NCI-H524 (cell line): Measurements from ENCODE around the gene MGST1.

Experiments
- DNase-seq, 2 experiments: peaks; one replicate each; lab custom pipeline; 2025; lab: John Stamatoyannopoulos, UW

MGST1 gene, protein sequence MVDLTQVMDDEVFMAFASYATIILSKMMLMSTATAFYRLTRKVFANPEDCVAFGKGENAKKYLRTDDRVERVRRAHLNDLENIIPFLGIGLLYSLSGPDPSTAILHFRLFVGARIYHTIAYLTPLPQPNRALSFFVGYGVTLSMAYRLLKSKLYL

DNA sequence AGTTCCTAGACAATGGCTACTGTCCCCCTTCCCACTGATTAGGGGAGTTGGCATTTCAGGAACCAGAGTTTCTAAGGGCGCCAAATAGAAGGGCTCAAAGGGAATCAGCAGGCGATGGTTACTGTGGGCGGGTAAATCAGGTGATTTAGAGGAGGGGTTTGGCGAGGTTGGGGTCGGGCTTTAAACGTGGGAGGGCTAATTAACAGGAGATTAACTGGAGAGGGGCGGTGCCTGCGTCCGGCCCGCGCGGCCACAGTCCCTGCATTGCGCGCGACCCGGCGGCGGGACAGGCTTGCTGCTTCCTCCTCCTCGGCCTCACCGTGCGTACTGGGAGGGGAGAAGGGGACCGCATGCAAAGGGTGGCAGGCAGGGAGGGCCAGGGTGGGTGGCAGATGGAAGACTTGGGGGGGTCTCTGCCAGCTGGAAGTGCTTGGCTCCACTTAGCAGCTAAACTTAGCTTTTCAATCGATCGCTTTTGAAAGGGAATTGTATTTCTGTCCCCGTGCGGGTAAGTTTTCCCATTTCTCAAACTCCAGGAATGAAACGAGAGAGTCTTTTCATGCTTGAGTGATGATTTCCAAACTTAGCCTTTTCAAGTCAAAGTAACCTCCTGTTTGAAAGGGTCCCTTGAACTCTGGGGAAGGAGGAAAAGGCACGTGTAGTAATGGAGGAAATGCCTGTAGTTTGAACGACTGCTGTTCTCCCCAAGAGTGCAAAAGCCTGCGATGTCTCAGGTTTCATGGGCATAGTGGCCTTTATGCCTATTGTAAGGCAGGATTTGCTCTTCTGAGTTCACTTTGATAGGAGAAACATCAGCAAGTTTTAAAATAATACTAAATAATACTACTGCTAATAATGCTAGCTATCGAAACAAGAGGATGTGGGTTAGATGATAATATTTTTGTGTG lies at the start of gene MGST1:
Gene MGST1 (plus strand): TSS at position 255 of the 908 bp plus-strand sequence. CDS start 6,608 bp downstream, outside the sequence.
- peak; percentile 81 to 85 for DNase-seq

DNA sequence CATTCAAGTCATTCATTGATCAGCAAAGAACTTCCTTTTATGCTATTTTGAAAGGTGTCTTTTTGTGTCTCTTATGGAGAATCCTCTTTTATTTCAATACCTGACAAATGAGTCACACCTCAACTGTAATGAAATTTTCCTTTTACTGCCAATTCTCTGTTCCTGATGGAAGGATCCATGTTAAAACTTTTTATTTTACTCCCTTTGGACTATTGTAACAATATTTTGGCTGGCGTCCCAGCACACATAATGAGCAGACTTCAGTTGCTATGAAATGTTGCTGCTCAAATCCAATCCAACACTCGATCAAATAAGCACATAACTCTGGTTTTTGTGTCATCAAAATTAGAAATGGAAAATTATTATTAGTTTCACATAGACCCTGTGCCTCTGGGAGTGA lies 48.0 kb upstream of the MGST1 start:
- DNase-seq = no peak

DNA sequence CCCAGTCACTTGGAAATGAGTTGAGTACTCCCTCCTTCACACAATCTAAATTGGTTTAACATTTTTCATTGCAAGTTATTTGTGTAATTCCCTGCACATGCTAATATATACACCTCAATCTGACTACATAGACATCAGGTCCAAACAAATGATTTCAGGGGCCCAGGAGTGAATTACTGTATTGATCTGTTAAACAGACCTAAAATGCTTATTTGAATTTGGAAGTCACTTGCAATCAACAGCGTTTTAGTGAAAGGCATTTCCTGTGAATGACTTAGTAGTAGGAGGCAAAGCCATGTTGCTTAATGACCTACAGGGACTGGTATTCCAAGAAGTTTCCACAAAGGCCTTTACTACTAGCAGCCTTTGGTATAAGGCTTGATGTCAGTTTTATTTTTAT lies 47.3 kb upstream of the MGST1 start:
- DNase-seq = no peak

DNA sequence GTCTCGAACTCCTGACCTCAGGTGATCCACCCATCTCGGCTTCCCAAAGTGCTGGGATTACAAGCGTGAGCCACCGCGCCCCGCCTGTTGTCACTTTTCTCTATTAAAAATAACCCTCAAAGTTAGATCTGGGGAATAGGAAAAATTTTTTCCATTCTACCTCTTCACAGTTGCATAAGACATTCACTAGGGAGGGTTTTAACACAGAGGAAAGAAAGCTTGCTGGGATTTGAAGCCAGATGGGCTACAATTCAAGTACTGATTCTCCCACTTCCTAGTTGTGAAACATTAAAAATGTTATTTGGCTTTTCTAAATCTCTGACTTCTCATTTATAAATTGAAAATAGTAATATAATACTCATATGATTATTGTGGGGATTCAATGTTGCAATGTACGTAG lies 46.7 kb upstream of the MGST1 start:
- no peak for DNase-seq

DNA sequence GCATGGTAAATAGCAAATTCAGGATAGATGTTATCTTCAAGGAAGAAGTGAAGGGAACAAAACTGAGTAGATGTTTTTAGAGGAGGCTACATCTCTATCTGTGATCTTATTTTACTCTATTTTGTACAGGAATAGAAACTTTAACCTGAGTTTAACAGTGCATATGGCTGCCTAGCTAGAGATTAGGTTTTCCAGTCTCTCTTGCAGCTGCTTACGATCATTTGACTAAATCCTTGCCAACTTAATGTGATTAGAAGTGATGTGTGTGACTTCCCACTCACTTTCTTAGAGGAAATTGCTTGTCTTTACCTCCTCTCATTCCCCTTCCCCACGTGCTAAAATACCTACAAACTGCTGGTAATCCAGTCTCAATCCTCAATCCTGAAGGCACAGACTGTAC lies 43.5 kb upstream of the MGST1 start:
- DNase-seq = peak in 1 of 2 experiments; percentile 18

DNA sequence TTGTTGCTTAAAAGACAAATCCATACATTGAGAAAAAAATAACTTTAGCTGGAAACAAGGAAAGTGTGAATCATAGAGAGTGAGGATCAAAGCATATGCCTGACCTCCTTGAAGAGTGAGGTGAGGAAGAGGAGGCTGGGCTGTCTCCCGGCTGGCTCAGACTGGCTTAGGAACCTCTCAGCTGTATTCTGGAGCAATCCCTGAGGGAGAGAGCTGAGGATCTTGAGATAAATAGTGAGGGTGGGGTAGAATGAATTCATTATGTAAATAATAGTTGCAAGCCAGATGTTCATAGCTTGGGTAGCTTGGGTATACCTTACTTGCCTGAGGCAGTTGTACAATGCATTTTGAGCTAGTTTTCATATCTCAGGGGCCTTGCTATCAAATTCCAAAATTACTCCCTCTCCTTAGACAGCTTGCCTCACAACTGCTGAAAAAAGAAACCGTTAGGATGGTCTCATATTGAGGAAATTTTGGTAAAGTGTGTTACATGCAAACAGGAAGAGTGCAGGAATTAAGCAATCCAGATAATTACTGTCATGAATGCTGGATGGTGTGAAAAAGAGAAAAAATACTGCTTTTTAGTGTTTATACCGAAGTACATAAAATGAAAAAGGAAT lies 39.5 kb upstream of the MGST1 start:
- DNase-seq = peak; percentile 26 to 86

DNA sequence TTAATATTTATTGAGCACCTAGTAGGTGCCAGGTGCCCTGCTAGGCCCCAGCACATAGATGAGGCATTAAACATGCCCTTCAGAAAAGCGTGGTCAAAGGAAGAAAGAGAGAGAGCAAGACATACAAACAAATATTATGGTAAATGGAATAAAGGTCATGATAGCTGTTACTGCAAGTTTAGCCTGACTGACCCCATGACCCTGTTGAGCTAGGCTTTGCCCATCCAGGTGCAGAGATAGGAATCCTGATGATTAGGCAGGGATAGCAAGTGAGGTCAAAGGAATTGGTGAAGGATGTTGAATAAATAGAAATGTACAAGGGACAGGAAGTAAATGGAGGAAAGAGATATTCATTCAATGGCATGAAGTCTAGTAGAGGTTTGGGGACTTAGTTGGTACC lies 36.5 kb upstream of the MGST1 start:
- DNase-seq = no peak

DNA sequence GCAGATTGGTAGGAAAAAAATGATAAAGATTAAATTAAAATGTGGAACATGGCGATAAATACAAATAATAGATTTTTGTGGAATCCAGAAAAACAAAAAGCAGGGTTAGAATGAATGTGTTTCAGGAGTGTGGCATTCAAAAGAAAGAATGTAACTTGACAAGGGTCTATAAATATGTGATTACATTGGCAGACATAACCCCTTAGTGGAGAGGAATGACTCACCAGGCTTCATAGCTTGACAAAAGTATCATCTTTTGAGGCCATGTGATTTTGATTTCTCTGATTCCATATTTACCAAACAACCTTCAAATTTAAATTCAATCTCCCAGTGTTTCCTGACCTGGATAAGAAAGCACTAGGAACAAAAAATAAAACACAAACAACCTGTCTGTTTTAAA lies 24.4 kb upstream of the MGST1 start:
- DNase-seq = no peak

DNA sequence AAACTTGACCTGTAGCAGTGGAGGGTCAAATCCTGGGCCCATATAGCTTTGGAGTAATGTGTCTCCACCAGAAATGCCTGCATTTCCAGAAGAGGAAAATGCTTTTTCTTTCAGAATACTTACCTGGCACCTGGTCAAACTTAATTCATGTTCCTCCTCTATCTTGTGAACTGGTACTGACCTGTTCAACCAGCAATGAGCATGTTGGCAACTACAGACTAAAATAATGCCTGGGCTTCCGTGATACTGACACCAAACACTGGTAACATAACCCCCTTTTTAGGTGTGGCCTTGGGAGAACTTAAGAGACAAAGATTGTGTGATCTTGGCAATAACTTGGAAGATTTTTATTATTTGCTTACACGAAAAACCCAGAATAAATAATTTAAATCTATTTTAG lies 23.8 kb upstream of the MGST1 start:
- no peak for DNase-seq

DNA sequence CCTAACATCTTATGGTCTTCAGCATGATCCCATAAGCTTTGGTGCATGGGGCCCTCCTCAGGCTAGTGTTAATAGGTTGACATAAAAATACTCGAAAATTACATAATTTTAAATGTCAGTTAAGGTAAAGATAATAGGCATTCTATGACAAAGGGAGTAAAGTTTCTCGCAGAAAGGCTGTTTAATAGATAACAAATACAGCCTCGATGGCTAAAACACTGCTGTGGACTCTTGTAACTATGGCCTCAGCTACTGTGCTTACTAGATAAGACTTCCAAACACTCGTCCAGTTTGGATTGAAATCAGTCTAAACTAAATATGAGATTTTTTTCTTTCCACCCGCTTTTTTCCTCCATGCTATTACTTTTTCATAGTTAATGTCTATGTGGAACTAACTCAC lies 23.2 kb upstream of the MGST1 start:
- no peak for DNase-seq

DNA sequence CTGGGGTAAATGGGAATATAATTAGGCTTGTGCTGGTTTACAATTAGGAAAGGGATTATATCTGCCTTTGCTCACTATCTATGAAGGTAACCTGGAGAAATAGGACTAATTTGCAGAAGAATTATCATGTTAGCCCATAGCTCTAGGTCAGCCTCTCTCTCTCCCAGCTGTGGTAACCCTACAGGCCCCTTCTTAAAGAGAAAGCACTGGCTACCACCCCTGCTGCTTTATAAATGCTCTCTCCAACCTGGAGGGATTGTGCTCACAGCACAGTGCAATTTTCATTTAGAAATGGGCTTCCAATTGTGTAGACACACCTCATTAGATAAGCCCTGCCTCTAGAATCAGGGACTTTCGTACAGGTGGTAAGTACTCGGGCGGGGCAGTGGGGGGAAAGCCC lies 22.7 kb upstream of the MGST1 start:
- DNase-seq = no peak

DNA sequence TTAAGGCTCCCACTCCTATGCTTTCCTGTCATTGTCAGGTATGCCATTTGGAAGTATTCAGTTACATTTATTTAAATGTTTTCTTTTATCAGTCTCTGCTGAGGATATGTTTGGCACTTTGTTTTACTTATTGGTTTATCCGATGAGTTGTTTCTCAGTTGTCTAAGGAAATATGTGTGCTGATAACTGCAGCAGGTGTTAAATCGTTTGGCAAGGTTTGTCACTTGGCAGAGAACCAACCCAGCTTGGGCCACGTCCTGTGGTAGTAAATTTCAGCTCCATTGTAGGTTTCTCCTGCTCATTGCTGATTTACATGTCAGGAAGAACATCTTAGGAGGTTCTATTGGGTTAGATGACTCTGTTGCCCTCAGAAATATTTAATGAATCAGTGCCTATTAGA lies 22.0 kb upstream of the MGST1 start:
- DNase-seq = peak in 1 of 2 experiments; percentile 23

DNA sequence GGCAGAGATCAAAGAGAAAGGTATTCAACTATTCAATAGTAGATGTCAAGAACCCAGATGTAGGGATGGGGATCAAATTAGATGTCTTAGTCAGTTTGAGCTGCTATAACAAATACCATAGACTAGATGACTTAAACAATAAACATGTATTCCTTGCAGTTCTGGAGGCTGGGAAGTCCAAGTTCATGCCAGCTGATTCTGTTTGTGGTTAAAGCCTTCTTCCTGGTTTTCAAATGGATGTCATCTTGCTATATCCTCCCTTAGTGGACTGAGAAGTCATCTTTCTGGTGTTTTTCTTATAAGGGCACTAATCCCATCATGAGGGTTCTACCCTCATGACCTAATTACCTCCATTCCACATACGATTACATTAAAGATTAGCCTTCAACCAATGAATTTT lies 19.5 kb upstream of the MGST1 start:
- DNase-seq = no peak

DNA sequence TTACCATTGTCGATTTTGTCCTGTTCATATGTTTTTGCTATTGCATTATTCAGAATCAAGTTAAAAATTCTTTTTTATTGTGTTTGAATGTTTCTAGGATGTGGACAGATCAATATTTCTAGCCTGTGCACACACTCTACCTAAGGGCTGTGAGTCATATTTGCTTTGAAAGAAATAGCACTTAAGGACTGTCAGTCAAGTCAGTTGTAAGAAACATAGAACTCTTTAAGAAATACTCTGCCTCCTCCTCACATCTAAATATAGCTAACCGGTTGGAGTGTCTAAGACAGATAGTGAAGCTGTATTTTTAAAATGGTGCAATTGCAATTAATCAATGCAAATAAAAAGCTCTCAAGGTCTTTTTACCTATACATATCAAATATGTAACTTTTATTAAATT lies 17.9 kb upstream of the MGST1 start:
- no peak for DNase-seq

DNA sequence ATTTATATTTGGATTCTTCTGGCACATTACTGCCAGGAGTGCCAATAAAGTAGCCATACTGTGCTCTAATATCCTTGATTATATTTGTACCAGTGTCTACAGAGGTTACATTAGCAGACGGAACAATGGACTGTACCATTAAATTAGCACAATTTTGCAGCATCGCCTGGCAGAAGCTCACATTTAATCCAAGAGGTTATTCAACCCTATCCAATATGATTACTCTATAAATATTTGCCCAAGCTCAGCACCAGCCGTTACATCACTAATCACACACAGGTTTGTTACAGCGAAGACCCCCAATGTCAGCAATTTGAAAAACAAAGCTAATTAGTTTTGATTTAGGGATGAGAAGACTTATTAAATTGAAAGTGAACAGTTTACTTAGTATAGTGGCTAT lies 16.9 kb upstream of the MGST1 start:
- DNase-seq = no peak

DNA sequence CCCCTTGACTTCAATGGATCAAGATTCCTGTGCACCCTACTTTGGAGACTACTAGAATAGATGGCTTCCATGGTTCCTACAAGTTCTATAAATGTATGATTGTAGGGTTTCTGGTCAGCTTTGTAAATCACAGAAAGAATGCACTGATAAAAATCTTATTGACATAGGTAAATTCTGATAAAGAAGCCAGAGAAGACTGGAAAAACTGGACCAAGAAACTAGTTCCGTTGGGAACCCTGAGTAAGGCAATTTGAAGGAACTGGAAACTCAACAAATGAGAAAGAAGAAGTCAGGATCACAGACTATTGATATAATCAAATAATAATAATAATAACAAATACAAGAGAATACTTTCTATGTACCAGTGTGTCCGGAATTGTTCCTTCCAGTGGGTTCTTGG lies 15.4 kb upstream of the MGST1 start:
- no peak for DNase-seq

DNA sequence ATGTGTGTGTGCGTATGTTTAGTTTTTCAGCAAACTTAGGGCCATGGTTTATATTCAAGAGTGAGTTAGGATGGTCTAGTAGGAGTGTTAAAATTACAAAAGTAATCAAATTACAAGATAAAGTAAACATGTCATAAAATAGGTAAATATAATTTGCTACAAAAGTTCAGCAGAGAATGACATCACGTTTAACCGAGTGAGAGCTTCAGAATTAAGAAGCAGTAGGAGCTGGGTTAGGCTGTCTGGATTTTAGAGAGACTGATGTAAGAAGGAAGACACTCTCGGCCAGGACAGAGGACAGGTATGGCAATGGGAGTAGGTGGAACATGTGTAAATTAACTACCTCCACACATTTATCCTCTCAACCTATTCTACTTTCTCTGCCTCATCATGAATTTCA lies 11.6 kb upstream of the MGST1 start:
- no peak for DNase-seq

DNA sequence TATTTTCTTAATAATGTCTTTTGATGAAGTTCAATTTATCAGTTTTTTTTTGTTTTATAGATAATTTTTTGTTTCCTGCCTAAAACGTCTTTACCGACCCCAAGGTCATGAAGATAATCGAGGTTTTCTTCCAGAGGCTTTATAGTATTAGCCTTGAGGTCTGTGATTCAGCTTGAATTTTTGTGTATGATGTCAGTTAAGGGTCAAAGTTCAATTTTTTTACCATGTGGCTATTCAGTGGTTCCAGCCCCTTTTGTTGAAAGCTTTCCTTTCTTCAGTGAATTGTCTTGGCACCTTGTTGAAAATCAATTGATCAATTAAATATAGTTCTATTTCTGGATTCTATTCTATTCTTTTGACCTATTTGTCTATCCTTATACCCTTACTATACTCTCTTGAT lies 3.2 kb upstream of the MGST1 start:
- no peak for DNase-seq

DNA sequence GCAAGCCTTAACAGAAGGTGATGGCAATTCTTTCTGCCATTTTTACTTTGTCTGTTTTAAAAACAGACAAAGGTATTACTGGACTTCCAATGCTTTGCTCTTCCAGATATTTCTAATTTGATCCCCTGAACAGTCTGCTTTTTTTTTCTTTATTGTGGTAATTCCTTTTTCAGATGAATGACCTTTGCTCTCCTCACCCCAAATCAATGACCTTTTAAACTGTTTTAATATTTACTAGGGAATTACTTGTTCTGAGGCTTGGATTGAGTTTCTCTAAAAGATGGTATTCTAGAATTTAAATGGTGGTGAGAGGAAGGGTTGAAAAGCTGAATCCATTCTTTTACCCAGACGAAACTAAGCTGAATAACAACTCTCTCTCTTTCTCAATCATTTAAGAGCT lies 2.3 kb upstream of the MGST1 start:
- no peak for DNase-seq

DNA sequence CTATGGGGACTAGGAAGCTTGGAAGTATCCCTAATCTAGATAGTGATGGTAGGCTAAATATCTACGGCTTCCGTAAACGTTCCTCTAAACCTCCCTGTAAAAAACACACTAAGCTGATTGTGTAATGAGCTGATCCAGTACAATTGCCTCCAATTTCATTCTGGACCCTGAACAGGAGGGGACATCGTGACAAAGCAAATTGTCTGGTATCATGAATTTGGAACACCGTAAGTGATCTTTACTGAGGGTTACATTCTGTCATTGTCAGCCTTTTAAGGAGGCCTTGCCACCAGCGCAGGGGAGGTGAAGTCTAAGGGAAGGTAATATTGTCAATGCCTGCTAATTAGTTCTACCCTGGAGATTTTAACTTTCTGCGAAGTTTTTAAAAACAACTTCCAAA lies 487 bp upstream of the MGST1 start:
- DNase-seq = no peak

DNA sequence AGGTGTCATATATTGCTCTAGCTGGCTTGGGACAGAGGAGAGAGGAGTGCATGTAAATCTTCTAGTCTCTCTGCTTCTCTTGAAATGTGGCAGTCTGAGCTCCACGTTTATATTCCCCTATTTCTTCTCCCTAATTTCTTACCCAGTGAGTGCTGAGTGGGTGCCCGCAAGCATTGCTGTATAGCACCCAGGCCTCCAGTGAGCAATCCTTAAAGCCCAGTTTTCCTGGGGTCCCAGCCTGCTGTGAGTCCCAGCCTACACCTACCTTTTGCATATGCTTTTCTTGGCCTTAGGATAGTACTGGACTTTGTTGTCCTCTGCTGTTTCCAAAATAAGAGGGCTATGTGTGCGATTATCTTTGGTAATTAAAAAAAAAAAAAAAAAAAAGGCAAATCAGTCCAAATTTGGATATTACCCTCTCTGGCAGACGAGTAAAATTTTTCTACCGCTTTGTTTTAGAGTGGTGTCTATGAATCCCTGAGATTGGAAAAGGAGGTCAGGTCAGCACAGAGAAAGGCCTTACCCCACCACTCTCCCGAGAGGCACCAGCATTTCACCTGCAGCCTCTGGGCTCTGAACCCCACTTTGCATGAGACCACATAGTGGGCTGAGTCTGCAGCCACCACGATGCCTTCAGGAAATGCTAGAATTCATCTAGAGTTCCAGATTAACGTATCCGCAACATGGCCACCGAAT lies 1.1 kb downstream of the MGST1 start:
- peak in 1 of 2 experiments; percentile 23 for DNase-seq

DNA sequence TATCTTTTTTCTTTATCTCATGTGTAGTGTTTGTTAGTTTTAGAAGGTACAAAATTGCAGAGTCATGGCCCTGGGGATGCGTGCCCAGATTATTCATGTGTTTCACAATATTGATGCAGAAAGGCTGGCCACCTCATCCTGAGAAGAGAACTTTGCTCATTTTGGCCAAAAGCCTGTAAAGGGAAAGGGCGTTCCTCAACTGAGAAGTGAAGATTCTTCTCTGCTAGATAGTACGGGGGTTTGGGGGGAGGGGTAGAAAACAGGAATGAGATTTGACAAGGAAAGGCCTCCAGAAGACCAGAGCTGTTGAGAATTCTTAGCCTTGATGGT lies 1.7 kb downstream of the MGST1 start:
- no peak for DNase-seq

DNA sequence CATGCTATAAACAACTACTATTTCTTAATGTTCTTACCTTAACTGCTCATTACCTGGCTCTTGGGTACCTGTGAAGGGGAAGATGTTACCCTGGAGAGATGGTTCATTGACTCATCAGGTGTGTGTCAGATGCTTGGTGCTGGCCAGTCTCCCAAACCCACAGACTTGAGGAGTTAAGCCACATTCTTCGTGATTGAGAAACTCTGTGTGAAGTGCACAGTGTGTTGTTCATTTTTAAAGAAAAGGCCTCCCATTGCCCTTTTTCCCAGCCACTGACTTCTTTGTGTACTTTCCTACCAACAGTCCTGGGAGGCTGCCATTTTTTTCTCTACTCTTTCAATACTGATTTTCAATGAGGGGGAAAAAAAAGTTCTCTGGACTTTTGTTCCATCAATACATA lies 3.2 kb downstream of the MGST1 start:
- no peak for DNase-seq
